CD4-positive, CD25-positive, alpha-beta regulatory T cell (primary cell): Measurements from ENCODE around the gene PPTC7. TPM values are rescaled to one million over a fixed set of nuclear protein-coding genes. Genes with fewer than 3 reads are reported as not detected.
A peak's percentile ranks its signal among the peaks of the same experiment; 100 is the strongest.
"Not testable (repeated sequence)": the region's sequence is repeated elsewhere in the genome, so short reads cannot be mapped to it uniquely, and the experiment has no call there.

Experiments used
- ATAC-seq, 2 donors: fragments of 150-1000 bp; cut with Tn5 transposase; one replicate each; pipeline ENCODE4 v1.10.0; 2021; ENCODE audit warnings: low read depth in 2 of 2, moderate number of reproducible peaks in 2 of 2, moderate library complexity in 1 of 2
- DNase-seq, 3 donors: peaks; one replicate each; pipeline versions ENCODE4 v3.0.0 to v3.0.0-alpha.2; 2012 to 2022; ENCODE audit warnings: mixed read lengths in 1 of 3
- H3K27ac ChIP-seq: one replicate; pipeline ENCODE4 v1.7.0; 2013; ENCODE audit warnings: mild to moderate bottlenecking, low read length; ENCODE audit not compliant: insufficient read depth, poor library complexity, severe bottlenecking
- H3K27me3 ChIP-seq: one replicate; pipeline ENCODE4 v1.7.0; 2013; ENCODE audit warnings: low read length; ENCODE audit not compliant: control insufficient read depth, insufficient read depth
- H3K36me3 ChIP-seq: one replicate; pipeline ENCODE4 v1.7.0; 2013; ENCODE audit warnings: mild to moderate bottlenecking, low read length, moderate library complexity; ENCODE audit not compliant: control insufficient read depth, insufficient read depth
- H3K4me1 ChIP-seq: 2 replicates; pipeline ENCODE4 v1.7.0; 2013; ENCODE audit warnings: mild to moderate bottlenecking, low read length; ENCODE audit not compliant: insufficient read depth, control insufficient read depth, poor library complexity, severe bottlenecking
- H3K4me3 ChIP-seq: one replicate; pipeline ENCODE4 v1.7.0; 2013; ENCODE audit warnings: low read depth, mild to moderate bottlenecking, low read length, moderate library complexity
- H3K9me3 ChIP-seq, 2 experiments: 1 replicate in 1 of 2; 2 replicates in 1 of 2; pipeline ENCODE4 v1.7.0; 2013; ENCODE audit warnings: low read length in 2 of 2, mild to moderate bottlenecking in 1 of 2, moderate library complexity in 1 of 2; ENCODE audit not compliant: control insufficient read depth in 2 of 2
- H3K27ac Mint-ChIP-seq, 3 donors: one replicate each; pipeline ENCODE4 v1.8.0; 2020 to 2022; ENCODE audit warnings: mild to moderate bottlenecking in 3 of 3, mixed read lengths in 3 of 3, moderate library complexity in 2 of 3
- H3K27me3 Mint-ChIP-seq: one replicate; pipeline ENCODE4 v1.8.0; 2022; ENCODE audit warnings: mild to moderate bottlenecking, mixed read lengths
- H3K36me3 Mint-ChIP-seq: one replicate; pipeline ENCODE4 v1.8.0; 2020; ENCODE audit warnings: mixed read lengths
- H3K4me1 Mint-ChIP-seq, 4 donors: one replicate each; pipeline ENCODE4 v1.8.0; 2020 to 2022; ENCODE audit warnings: mixed read lengths in 4 of 4, mild to moderate bottlenecking in 1 of 4
- H3K4me3 Mint-ChIP-seq, 4 donors: one replicate each; pipeline ENCODE4 v1.8.0; 2020 to 2022; ENCODE audit warnings: mild to moderate bottlenecking in 4 of 4, mixed read lengths in 4 of 4, moderate library complexity in 3 of 4
- H3K9me3 Mint-ChIP-seq, 7 donors: one replicate each; pipeline ENCODE4 v1.8.0; 2020 to 2022; ENCODE audit warnings: mixed read lengths in 7 of 7, mild to moderate bottlenecking in 3 of 7, moderate library complexity in 2 of 7
- polyA plus RNA-seq, 4 donors: library from polyadenylated mRNA; unstranded; fragments of 300-500 nt; fragmentation: Illumina TruSeq; gene quantifications; one replicate each; pipeline ENCODE4 v1.2.3, GENCODE V29; 2021
- total RNA-seq: library from RNA; stranded (reverse); gene quantifications from one replicate; pipeline ENCODE4 v1.2.3, GENCODE V29; 2022

PPTC7 gene
- total and polyA plus RNA-seq, 5 donors from 2014 or later: 6.7 to 42.3 (median 9.4) TPM

DNA sequence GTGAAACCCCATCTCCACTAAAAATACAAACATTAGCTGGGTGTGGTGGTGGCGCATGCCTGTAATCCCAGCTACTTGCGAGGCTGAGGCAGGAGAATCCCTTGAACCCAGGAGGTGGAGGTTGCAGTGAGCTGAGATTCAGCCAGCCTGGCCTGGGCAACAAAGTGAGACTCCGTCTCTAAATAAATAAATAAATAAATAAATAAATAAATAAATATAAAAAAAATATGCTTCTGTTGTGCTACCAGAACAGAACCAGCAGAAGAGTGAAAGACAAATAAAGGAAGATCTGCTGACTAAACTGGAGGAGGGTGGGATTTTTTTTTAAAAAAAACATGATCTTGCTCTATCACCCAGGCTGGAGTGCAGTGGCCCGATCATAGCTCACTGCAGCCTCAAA is 9.8 kb upstream of the PPTC7 start:
- H3K4me3 Mint-ChIP-seq, H3K27me3 ChIP-seq, DNase-seq, H3K27me3 Mint-ChIP-seq, H3K27ac Mint-ChIP-seq, ATAC-seq, H3K27ac ChIP-seq, H3K4me3 ChIP-seq, H3K36me3 ChIP-seq, H3K9me3 Mint-ChIP-seq, H3K9me3 ChIP-seq, H3K36me3 Mint-ChIP-seq: not testable (repeated sequence)
- peaks cover 9 to 23% (median 15%) of the 10 kb centered on the region in 4 donors for H3K4me1 Mint-ChIP-seq
- peaks cover 14% of the 10 kb centered on the region for H3K4me1 ChIP-seq

DNA sequence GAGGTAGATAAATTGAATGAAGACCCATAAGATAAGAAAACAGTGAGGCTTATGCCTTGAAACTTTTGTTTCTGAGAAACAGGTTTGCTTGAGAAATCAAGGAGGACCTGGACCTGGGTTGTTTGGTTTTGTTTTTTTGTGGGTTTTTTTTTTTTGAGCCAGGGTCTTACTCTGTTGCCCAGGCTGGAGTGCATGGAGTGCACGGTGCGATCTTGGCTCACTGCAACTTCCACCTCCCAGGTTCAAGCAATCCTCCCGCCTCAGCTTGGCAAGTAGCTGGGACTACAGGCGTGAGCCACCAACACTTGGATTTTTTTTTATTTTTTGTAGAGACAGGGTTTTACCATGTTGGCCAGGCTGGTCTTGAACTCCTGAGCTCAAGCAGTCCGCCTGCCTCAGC is 9.0 kb upstream of the PPTC7 start:
- no peaks in the 10 kb centered on the region for H3K27me3 ChIP-seq
- ATAC-seq: no peak
- H3K4me3 ChIP-seq: no peak overlapping the region
- peaks cover 14% of the 10 kb centered on the region for H3K4me1 ChIP-seq
- H3K36me3 Mint-ChIP-seq: no peaks in the 10 kb centered on the region
- peaks cover 9 to 23% (median 15%) of the 10 kb centered on the region in 4 donors for H3K4me1 Mint-ChIP-seq
- no peak overlapping the region for H3K4me3 Mint-ChIP-seq
- H3K36me3 ChIP-seq: no peaks in the 10 kb centered on the region
- H3K9me3 Mint-ChIP-seq: no peaks in the 10 kb centered on the region
- no peak overlapping the region for H3K27ac ChIP-seq
- DNase-seq: no peak
- H3K27ac Mint-ChIP-seq: peak overlapping the region in 1 of 3 donors; percentile 93
- no peaks in the 10 kb centered on the region for H3K9me3 ChIP-seq
- no peaks in the 10 kb centered on the region for H3K27me3 Mint-ChIP-seq

GRCh38 chr12:110591451-110592051 is 8.4 kb upstream of the PPTC7 start:
- Histone ChIP-seq H3K9me3 (no peaks in the 10 kb centered on the region), H3K4me3 (no peak overlapping the region), H3K27ac (peak overlapping the region; percentile 80), H3K27me3 (no peaks in the 10 kb centered on the region), H3K4me1 (peaks cover 14% of the 10 kb centered on the region), H3K36me3 (no peaks in the 10 kb centered on the region)
- Mint-ChIP-seq H3K27ac (peak overlapping the region; percentile 82 to 93 (median 89)), H3K4me3 (no peak overlapping the region), H3K27me3 (no peaks in the 10 kb centered on the region), H3K9me3 (no peaks in the 10 kb centered on the region), H3K36me3 (no peaks in the 10 kb centered on the region), H3K4me1 (peaks cover 9 to 23% (median 15%) of the 10 kb centered on the region in 4 donors)
- DNase-seq: no peak
- no peak for ATAC-seq

DNA sequence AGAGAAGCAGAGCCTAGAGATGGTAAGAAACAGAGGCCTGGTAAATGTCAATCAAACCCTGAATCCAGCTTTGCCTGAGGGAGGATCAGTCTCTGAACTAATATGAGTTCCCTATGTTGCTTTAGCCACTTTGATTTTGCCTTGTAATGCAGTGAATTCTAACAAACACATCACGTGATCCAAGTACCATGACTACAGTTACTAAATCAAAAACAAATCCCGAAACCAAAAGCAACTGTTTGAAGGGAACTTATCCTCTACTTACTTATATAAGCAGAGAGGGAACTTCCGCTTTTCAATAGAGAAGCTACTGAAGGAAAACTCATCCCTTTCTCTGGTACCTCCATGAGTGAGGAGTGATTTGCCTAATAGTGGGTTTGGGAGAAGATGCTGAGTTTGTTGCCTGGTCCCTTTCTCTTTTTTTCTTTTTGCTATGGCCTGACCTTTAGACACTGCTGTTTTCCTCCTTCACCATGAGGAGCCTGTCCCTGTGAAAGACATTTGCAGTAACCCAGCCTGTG is 7.7 kb upstream of the PPTC7 start:
- Mint-ChIP-seq H3K36me3 (no peaks in the 10 kb centered on the region), H3K27ac (peak overlapping the region; percentile 82 to 93 (median 89)), H3K9me3 (no peaks in the 10 kb centered on the region), H3K4me3 (peak overlapping the region; percentile 24 to 68 (median 48)), H3K27me3 (no peaks in the 10 kb centered on the region), H3K4me1 (peaks cover 9 to 26% (median 16%) of the 10 kb centered on the region in 4 donors)
- DNase-seq (peak in 2 of 3 donors; percentile 61 to 81), ATAC-seq (peak; percentile 71 to 77)
- peak overlapping the region; percentile 80 for H3K27ac ChIP-seq
- H3K36me3 ChIP-seq: no peaks in the 10 kb centered on the region
- peak overlapping the region; percentile 59 for H3K4me3 ChIP-seq
- H3K27me3 ChIP-seq: no peaks in the 10 kb centered on the region
- no peaks in the 10 kb centered on the region for H3K9me3 ChIP-seq
- H3K4me1 ChIP-seq: peaks cover 15% of the 10 kb centered on the region

GRCh38 chr12:110590059-110590458 is 6.9 kb upstream of the PPTC7 start:
- Histone ChIP-seq H3K4me3 (no peak overlapping the region), H3K27ac (peak overlapping the region; percentile 80), H3K4me1 (peaks cover 23% of the 10 kb centered on the region), H3K9me3 (no peaks in the 10 kb centered on the region), H3K36me3 (no peaks in the 10 kb centered on the region), H3K27me3 (no peaks in the 10 kb centered on the region)
- peaks cover 9 to 34% (median 23%) of the 10 kb centered on the region in 4 donors for H3K4me1 Mint-ChIP-seq
- DNase-seq (no peak), ATAC-seq (no peak)
- H3K36me3 Mint-ChIP-seq: no peaks in the 10 kb centered on the region
- H3K27me3 Mint-ChIP-seq: no peaks in the 10 kb centered on the region
- H3K27ac Mint-ChIP-seq: peak overlapping the region; percentile 82 to 93 (median 89)
- peak overlapping the region in 2 of 4 donors; percentile 3 to 19 for H3K4me3 Mint-ChIP-seq
- no peaks in the 10 kb centered on the region for H3K9me3 Mint-ChIP-seq

GRCh38 chr12:110587102-110587501 is 4.0 kb upstream of the PPTC7 start:
- H3K4me1 ChIP-seq: peaks cover 43% of the 10 kb centered on the region
- peak overlapping the region in 1 of 3 donors; percentile 57 for H3K27ac Mint-ChIP-seq
- not testable (repeated sequence) for ATAC-seq, H3K36me3 Mint-ChIP-seq, H3K27me3 Mint-ChIP-seq, H3K4me3 ChIP-seq, H3K27me3 ChIP-seq, H3K27ac ChIP-seq, H3K36me3 ChIP-seq, DNase-seq, H3K4me3 Mint-ChIP-seq, H3K9me3 Mint-ChIP-seq, H3K9me3 ChIP-seq
- H3K4me1 Mint-ChIP-seq: peaks cover 12 to 52% (median 38%) of the 10 kb centered on the region in 4 donors

- Mint-ChIP-seq H3K27ac (peak overlapping the region; percentile 74 to 97 (median 86)), H3K9me3 (no peaks in the 10 kb centered on the region), H3K27me3 (no peaks in the 10 kb centered on the region), H3K36me3 (no peaks in the 10 kb centered on the region), H3K4me1 (peaks cover 10 to 55% (median 39%) of the 10 kb centered on the region in 4 donors), H3K4me3 (peak overlapping the region; percentile 62 to 85 (median 81))
- peak overlapping the region; percentile 66 for H3K27ac ChIP-seq
- peak in 2 of 3 donors; percentile 24 to 84 for DNase-seq
- H3K36me3 ChIP-seq: no peaks in the 10 kb centered on the region
- ATAC-seq: no peak
- H3K9me3 ChIP-seq: no peaks in the 10 kb centered on the region
- H3K4me1 ChIP-seq: peaks cover 47% of the 10 kb centered on the region
- peak overlapping the region; percentile 52 for H3K4me3 ChIP-seq
- H3K27me3 ChIP-seq: no peaks in the 10 kb centered on the region
Measured at GRCh38 chr12:110585231-110585799, 2.2 kb upstream of the PPTC7 start.
